ENCODE measurements around the gene MON2.
"Not testable (repeated sequence)": the region's sequence is repeated elsewhere in the genome, so short reads cannot be mapped to it uniquely, and the experiment has no call there.

Gene MON2

GRCh38 chr12:62481843-62482540 lies 15.4 kb downstream of the MON2 start:
- DNase-seq (ENCODE audit: low read depth) = no peak

DNA sequence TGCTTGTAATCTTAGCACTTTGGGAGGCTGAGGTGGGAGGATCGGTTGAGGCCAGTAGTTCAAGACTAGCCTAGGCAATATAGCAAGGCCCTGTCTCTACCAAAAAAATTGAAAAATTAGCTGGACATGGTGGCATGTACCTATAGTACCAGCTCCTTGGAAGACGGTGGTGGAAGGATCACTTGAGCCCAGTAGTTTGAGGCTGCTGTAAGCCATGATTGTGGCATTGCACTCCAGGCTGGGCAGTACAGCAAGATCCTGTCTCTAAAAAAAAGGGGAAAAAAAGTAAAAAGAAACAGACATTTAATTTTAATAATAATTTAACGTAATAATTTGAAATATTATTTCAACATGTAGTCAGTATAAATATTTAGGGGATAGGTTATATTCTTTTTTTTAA lies 16.1 kb downstream of the MON2 start:
- no peak for DNase-seq (ENCODE audit: low read depth)

- DNase-seq (ENCODE audit: low read depth) = no peak
Measured at GRCh38 chr12:62484233-62484632, 17.6 kb downstream of the MON2 start.

DNA sequence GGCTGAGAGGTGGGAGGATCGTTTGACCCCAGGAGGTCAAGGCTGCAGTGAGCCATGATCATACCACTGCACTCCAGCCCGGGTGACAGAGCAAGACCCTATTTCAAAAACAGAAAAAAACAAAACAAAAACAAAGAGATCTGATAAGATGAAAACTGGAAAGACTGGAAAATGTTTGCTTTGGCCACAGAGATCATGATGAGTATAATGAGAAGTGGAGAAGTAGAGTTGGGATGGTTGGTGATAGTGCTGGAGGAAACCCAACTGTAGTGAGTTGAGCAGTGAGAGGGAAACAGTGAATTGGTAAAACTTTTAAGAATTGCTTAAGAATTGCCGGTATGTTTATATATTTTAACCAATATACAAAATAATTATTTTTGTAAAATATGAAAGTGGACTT lies 39.2 kb downstream of the MON2 start:
- DNase-seq (ENCODE audit: low read depth) = no peak

DNA sequence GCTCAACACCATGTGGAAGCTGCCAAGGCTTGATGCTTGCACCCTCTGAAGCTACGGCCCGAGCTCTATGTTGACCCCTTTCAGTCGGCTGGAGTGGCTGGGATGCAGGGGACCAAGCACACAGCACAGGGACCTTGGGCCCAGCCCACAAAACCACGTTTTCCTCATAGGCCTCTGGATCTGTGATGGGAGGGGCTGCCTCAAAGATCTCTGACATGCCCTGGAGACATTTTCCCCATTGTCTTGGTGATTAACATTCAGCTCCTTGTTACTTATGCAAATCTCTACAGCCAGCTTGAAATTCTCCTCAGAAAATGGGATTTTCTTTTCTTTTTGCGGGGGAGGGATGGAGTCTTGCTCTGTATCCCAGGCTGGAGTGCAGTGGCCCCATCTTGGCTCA lies 46.3 kb downstream of the MON2 start:
- DNase-seq (ENCODE audit: low read depth) = no peak

- not testable (repeated sequence) for DNase-seq (ENCODE audit: low read depth)
Measured at GRCh38 chr12:62514080-62514479, 47.5 kb downstream of the MON2 start.

- no peak for DNase-seq (ENCODE audit: low read depth)
Measured at GRCh38 chr12:62516927-62517326, 50.3 kb downstream of the MON2 start.

- DNase-seq (ENCODE audit: low read depth) = no peak
Measured at GRCh38 chr12:62517887-62518286, 51.3 kb downstream of the MON2 start.

DNA sequence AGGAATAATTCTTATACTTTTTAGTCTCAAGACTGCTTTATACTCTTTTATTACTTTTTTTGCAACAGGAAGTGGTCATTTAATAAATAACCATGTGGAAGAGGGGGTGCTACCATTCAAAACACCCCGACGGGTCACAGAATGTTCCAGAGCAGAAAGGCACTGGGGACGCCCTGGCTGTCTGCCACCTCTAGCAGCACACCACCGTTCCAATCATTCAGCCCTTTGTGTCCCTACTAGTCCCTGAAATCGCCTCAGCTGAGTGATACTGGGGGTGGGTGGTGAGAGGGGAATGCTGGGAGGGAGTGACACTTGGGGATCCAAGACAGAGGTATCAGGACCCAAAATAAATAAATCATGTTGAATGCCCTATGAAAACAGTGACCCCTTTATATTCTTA lies 52.4 kb downstream of the MON2 start:
- no peak for DNase-seq (ENCODE audit: low read depth)

DNA sequence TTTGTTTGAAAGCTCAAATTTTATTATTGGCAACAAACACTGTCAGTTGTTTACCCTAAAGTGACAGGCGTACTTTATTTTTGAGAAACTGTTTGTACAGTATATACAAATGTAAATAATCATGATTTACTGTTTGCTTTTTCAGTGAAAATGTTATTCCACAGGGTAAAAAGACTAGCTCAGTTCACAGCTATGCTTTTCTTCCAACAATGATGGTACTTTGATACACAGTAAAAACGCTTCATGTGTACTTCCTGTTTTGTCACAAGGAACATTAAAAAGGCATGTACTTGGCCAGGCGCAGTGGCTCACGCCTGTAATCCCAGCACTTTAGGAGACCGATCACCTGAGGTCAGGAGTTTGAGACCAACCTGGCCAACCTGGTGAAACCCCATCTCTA lies 53.7 kb downstream of the MON2 start:
- no peak for DNase-seq (ENCODE audit: low read depth)

GRCh38 chr12:62522984-62523383 lies 56.4 kb downstream of the MON2 start:
- no peak for DNase-seq (ENCODE audit: low read depth)

GRCh38 chr12:62523619-62524018 lies 57.0 kb downstream of the MON2 start:
- no peak for DNase-seq (ENCODE audit: low read depth)

DNA sequence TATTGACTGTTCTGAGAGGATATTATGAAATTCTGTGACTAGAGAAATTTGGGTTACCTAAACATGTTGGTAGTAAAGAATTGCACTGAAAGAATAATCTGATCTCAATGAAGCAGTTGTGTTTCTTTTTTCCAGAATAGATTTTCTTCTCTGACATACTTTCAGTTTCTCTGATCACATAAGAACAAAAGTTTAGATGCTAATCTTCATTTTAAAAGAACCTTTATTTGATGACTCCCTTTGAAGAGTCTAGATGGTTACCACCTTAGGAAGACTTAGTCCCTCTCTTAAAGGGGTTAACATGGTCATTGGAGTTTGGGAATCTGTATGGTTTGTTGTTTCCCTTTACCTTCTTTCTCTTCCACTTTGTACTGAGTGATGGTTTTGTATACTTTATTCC lies 58.6 kb downstream of the MON2 start:
- DNase-seq (ENCODE audit: low read depth) = no peak

- no peak for DNase-seq (ENCODE audit: low read depth)
Measured at GRCh38 chr12:62530596-62530995, 64.0 kb downstream of the MON2 start.

GRCh38 chr12:62532333-62532732 lies 65.7 kb downstream of the MON2 start:
- DNase-seq (ENCODE audit: low read depth) = no peak

- DNase-seq (ENCODE audit: low read depth) = no peak
Measured at GRCh38 chr12:62533087-62533754, 66.6 kb downstream of the MON2 start.

- no peak for DNase-seq (ENCODE audit: low read depth)
Measured at GRCh38 chr12:62533755-62534107, 67.1 kb downstream of the MON2 start.

DNA sequence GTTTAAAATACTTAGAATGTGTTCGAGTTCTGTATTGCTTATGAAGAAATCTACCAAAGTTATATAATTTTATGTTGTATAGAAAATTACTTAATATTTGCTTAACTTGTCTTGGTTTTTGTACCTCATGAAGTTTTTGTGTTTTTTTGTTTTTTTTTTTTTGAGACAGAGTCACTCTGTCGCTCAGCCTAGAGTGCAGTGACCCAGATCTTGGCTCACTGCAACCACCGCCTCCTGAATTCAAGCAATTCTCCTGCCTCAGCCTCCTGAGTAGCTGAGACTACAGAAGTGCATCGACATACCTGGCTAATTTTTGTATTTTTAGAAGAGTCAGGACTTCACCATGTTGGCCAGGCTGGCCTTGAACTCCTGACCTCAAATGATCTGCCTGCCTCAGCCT lies 69.9 kb downstream of the MON2 start:
- no peak for DNase-seq (ENCODE audit: low read depth)

GRCh38 chr12:62537551-62537950 lies 70.9 kb downstream of the MON2 start:
- DNase-seq (ENCODE audit: low read depth) = no peak

- DNase-seq (ENCODE audit: low read depth) = no peak
Measured at GRCh38 chr12:62540354-62540753, 73.7 kb downstream of the MON2 start.

GRCh38 chr12:62542814-62543213 lies 76.2 kb downstream of the MON2 start:
- no peak for DNase-seq (ENCODE audit: low read depth)

DNA sequence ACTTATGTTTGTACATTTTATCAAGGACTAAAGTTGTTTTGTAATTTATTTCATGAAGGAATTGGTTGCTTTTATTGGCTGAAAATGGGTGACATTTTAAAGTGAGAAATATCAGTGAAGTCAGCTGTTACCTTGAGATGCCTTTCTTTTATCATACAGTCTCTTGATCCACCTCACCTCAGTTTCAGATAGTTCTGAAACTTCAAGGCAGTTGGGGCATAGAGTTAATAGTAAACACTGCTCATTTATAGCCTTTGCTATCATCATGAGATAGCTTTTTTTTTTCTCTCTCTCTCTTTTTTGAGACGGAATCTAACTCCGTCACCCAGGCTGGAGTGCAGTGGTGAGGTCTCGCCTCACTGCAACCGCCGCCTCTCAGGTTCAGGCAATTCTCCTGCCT lies 76.7 kb downstream of the MON2 start:
- no peak for DNase-seq (ENCODE audit: low read depth)

GRCh38 chr12:62543741-62544140 lies 77.1 kb downstream of the MON2 start:
- DNase-seq (ENCODE audit: low read depth) = no peak

DNA sequence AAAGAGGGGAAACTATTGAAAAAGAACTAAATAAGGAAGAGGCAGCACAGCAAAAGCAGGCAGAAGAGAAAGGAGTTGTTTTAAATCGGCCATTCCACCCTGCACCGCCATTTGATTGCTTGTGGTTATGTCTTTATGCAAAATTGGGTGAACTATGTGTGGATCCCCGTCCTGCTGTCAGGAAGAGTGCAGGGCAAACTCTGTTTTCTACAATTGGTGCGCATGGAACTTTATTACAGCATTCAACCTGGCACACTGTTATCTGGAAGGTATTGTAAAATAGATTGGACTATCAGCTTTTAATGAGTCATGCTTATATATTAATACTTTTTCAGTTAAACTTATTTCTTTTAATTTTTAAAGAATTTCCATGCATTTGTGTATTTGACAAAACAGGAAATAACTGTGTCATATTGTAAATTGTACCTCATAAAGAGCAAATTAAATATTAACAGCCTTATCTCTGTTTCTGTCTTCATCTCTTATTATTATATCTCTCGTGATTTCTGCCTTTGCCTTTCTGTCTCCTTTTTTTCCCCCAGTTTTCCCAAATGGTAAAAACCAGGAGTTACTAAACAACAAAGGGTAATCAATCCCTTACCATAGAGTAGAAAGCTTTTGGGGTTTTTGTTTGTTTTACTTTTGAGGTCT lies 86.4 kb downstream of the MON2 start:
- no peak for DNase-seq (ENCODE audit: low read depth)

Measured in stimulated activated CD8-positive, alpha-beta memory T cell treated with anti-CD3 and anti-CD28 coated beads, Interleukin-15, amount 100 ng/mL, for 24 hours (primary cell).